Measurements from ENCODE around the gene PRKCA. TPM values are rescaled to one million over a fixed set of nuclear protein-coding genes. Genes with fewer than 3 reads are reported as not detected.

Gene PRKCA
- total RNA-seq, 4 donors from 2014 or later = 24.5 to 61.9 (median 40.8) TPM

DNA sequence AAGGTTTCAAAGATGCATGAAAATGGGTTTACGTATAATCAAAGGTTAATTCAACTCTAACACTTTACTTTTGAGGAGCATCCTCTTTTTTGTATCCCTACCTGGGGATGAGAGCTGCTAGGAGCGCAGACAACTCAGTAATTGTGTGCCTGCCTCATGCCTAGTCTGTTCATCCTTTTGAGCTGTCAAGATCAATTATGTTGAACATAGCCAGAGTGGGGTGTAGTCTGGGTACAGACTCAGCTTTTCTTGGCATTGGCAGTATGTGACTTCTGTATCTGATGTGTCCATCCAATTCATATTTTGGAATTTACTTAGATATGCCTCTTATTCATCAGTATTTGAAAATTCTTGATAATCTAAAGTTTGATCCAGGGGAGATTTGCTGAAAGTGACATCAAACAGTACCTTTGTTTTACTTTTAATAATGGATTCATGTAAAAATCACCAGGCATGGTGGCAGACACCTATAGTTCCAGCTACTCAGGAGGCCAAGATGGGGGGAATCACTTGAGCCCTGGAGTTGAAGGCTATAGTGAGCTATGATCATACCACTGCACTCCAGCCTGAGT, 24.1 kb downstream of the PRKCA start:
- TF ChIP-seq POLR2AphosphoS5 (IDR thresholded peaks at IDR 0.05) (no peak), POLR2A (IDR thresholded peaks at IDR 0.05; ENCODE audit: low read depth) (no peak), EP300 (IDR thresholded peaks at IDR 0.05) (no peak)
- Histone ChIP-seq H3K9me3 (peaks cover 0 to 6% (median 5%) of the 10 kb centered on the region in 4 donors), H3K36me3 (no peaks in the 10 kb centered on the region), H3K4me1 (peaks cover 0 to 9% (median 4%) of the 10 kb centered on the region in 4 donors), H3K27ac (replicated peaks in 1 of 4) (no peak overlapping the region), H3K27me3 (no peaks in the 10 kb centered on the region), H3K4me3 (no peak overlapping the region)
- intact Hi-C loops (cut with DNase I) = no loop called here
- no peak for DNase-seq (ENCODE audit: extremely low spot score)
- 94% methylated on average over 2 of the region's 2 CpGs for WGBS

DNA sequence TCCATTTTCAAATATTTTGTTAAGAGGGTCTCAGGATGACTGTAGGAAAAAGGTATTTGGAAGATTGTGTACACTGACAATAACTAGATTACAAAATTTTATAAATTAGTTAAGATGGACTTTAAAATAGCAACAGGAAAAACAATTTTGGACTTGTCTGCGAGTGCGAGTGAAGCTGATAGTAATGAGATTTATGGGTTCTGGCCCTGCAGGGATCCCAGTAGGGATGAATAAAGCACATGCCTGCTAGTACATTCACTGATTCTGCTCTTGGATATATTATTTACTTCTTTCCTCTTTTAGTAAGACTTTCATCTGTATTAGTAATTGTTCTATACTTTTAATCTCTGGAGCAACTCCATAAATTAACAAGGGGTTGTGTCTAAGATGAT, 28.2 kb downstream of the PRKCA start:
- DNase-seq (ENCODE audit: extremely low spot score) = no peak
- peaks cover 0 to 19% (median 17%) of the 10 kb centered on the region in 4 donors for H3K4me1 ChIP-seq
- no peak overlapping the region for H3K27ac ChIP-seq (replicated peaks in 1 of 4)
- no peak overlapping the region for H3K4me3 ChIP-seq
- no peaks in the 10 kb centered on the region for H3K27me3 ChIP-seq
- intact Hi-C loops (cut with DNase I) = no loop called here
- no peaks in the 10 kb centered on the region for H3K36me3 ChIP-seq
- no peaks in the 10 kb centered on the region for H3K9me3 ChIP-seq
- TF ChIP-seq, protein P1, sequence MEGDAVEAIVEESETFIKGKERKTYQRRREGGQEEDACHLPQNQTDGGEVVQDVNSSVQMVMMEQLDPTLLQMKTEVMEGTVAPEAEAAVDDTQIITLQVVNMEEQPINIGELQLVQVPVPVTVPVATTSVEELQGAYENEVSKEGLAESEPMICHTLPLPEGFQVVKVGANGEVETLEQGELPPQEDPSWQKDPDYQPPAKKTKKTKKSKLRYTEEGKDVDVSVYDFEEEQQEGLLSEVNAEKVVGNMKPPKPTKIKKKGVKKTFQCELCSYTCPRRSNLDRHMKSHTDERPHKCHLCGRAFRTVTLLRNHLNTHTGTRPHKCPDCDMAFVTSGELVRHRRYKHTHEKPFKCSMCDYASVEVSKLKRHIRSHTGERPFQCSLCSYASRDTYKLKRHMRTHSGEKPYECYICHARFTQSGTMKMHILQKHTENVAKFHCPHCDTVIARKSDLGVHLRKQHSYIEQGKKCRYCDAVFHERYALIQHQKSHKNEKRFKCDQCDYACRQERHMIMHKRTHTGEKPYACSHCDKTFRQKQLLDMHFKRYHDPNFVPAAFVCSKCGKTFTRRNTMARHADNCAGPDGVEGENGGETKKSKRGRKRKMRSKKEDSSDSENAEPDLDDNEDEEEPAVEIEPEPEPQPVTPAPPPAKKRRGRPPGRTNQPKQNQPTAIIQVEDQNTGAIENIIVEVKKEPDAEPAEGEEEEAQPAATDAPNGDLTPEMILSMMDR (IDR thresholded peaks at IDR 0.05) = no peak
- TF ChIP-seq EP300 (IDR thresholded peaks at IDR 0.05) (no peak), POLR2A (IDR thresholded peaks at IDR 0.05; ENCODE audit: low read depth) (no peak), POLR2AphosphoS5 (IDR thresholded peaks at IDR 0.05) (no peak)
- 63% methylated on average over 2 of the region's 2 CpGs for WGBS

DNA sequence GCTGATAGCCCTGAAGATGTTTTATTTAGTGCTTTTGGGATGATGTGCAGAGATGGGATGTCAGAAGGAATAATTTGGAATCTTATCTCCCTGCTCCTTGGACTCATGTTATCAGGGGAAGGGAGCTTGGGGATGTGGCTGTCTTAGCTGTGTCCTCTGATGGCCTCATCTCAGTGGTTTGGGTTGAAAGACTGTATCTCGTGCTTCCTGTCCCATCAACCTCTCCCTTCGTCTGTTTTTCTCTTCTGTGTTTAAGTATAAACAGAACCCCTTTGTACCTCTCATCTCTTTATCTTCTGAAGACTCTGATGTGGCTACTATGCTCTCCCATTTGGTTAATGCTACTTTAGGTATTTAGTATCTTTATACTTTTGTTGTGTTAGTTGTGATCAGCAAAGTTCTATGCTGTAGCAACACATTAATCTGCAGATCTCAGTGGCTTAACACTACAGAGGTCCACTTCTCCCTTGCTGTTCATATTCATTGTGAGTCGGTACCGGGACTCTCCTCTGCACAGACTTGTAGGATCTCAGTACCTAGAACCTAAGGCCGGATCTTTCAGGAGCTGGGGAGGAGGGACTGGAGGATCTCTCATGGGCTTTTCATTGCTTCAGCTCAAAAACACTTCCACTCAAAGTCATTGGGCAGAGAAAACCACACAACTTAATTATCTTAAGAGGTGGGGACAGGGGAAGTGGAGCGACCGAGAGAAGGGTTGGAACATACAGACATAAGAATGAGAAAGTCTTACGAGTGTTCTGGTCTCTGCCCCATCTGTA, 28.8 kb downstream of the PRKCA start:
- Histone ChIP-seq H3K36me3 (no peaks in the 10 kb centered on the region), H3K4me1 (peaks cover 0 to 19% (median 17%) of the 10 kb centered on the region in 4 donors), H3K27me3 (no peaks in the 10 kb centered on the region), H3K27ac (replicated peaks in 1 of 4) (no peak overlapping the region), H3K9me3 (no peaks in the 10 kb centered on the region), H3K4me3 (no peak overlapping the region)
- TF ChIP-seq, protein P1 (IDR thresholded peaks at IDR 0.05) = no peak
- TF ChIP-seq POLR2AphosphoS5 (IDR thresholded peaks at IDR 0.05) = no peak
- no peak for TF ChIP-seq POLR2A (IDR thresholded peaks at IDR 0.05; ENCODE audit: low read depth)
- no peak for TF ChIP-seq EP300 (IDR thresholded peaks at IDR 0.05)
- intact Hi-C loops (cut with DNase I) = no loop called here
- WGBS = 84% methylated on average over 8 of the region's 8 CpGs
- DNase-seq (ENCODE audit: extremely low spot score) = no peak

DNA sequence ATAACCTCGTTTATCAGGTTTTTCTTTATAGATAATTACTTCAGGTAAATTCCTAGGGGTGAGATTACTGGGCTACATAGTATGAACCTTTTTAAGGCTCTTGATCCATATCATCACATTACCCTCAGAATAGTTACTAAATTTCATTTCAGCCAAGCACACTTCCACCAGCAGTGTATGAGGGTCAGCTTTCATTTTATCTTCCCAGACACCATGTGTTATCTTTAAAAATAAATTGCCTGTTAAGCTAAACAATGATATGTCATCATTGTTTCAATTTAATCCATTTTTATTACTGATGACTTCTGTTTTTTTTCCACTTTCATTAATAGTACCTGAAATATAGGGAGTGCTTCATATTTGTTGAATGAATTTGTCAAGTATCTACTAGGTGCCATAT, 33.4 kb downstream of the PRKCA start:
- WGBS = 87% methylated on average over 1 of the region's 1 CpG
- Histone ChIP-seq H3K9me3 (no peaks in the 10 kb centered on the region), H3K27ac (replicated peaks in 1 of 4) (no peak overlapping the region), H3K36me3 (no peaks in the 10 kb centered on the region), H3K27me3 (no peaks in the 10 kb centered on the region), H3K4me1 (peaks cover 8 to 43% (median 39%) of the 10 kb centered on the region in 4 donors), H3K4me3 (no peak overlapping the region)
- TF ChIP-seq POLR2A (IDR thresholded peaks at IDR 0.05; ENCODE audit: low read depth) (no peak), EP300 (IDR thresholded peaks at IDR 0.05) (no peak), POLR2AphosphoS5 (IDR thresholded peaks at IDR 0.05) (no peak)
- TF ChIP-seq, protein P1 (IDR thresholded peaks at IDR 0.05) = no peak
- DNase-seq (ENCODE audit: extremely low spot score) = no peak
- intact Hi-C loops (cut with DNase I) = no loop called here

DNA sequence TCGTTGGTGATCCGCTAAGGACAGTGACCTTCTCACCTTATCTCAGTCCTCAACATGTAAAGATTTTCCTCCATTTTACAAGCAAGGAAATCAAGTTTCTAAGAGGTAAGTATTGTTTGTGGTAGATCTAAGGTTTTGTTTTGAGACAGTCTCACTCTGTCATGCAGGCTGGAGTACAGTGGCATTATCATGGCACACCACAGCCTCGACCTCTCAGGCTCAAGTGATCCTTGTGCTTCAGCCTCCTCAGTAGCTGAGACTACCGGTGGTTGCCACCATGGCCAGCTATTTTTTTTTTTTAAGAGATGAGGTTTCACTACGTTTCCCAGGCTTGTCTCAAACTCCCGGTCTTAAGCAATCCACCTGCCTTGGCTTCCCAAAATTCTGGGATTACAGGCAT, 34.9 kb downstream of the PRKCA start:
- H3K4me1 ChIP-seq = peaks cover 11 to 45% (median 43%) of the 10 kb centered on the region in 4 donors
- no peaks in the 10 kb centered on the region for H3K36me3 ChIP-seq
- no peaks in the 10 kb centered on the region for H3K27me3 ChIP-seq
- WGBS = 84% methylated on average over 6 of the region's 6 CpGs
- H3K4me3 ChIP-seq = no peak overlapping the region
- intact Hi-C loops (cut with DNase I) = no loop called here
- TF ChIP-seq POLR2AphosphoS5 (IDR thresholded peaks at IDR 0.05) (no peak), POLR2A (IDR thresholded peaks at IDR 0.05; ENCODE audit: low read depth) (no peak), EP300 (IDR thresholded peaks at IDR 0.05) (no peak)
- TF ChIP-seq, protein P1 (IDR thresholded peaks at IDR 0.05) = no peak
- H3K9me3 ChIP-seq = no peaks in the 10 kb centered on the region
- H3K27ac ChIP-seq (replicated peaks in 1 of 4) = no peak overlapping the region
- no peak for DNase-seq (ENCODE audit: extremely low spot score)
